Fibroblast of villous mesenchyme (primary cell): ENCODE data around the gene ZNF81. TPM values are rescaled to one million over a fixed set of nuclear protein-coding genes. Genes with fewer than 3 reads are reported as not detected.
A peak's percentile ranks its signal among the peaks of the same experiment; 100 is the strongest.

ENCODE experiments used
- DNase-seq: peaks from one replicate; pipeline ENCODE4 v3.0.0-alpha.2; 2010; ENCODE audit warnings: low read depth
- H3K4me3 ChIP-seq: 2 replicates; pipeline ENCODE4 v1.5.1; 2011; ENCODE audit warnings: low read depth, mild to moderate bottlenecking, low read length
- total RNA-seq: library from RNA; depleted of rRNA; stranded (reverse); fragments of >200 nt; gene quantifications from 2 replicates; pipeline ENCODE4 v1.2.3, GENCODE V29; 2012
- TF ChIP-seq, protein P1 (sequence below): IDR thresholded peaks from 2 replicates; pipeline ENCODE4 v1.5.1; 2012; ENCODE audit warnings: low read depth, mild to moderate bottlenecking, low read length; ENCODE audit not compliant: insufficient read depth

ZNF81 gene
- total RNA-seq, 1 donor = 9.1 TPM

DNA sequence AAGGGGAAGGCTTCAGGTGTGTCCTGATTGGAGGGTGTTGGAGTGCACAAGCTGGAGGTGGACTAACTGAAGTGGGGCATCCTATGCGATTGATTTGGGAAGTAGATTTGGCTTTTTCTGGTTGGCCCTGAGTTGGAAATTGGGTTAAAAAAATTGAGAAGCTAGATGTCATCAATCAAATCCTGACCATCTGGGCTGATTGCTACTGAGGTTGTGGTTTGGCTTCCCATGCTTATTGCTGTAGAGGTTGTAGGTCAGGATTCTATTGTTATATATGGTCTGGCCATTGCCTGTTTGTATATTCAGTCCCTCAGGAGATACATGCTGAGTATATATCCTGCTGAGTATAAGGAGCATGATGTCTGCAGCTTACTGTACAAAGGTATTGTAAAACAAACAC, 7.7 kb upstream of the ZNF81 start:
- no peak overlapping the region for H3K4me3 ChIP-seq
- TF ChIP-seq, protein P1, sequence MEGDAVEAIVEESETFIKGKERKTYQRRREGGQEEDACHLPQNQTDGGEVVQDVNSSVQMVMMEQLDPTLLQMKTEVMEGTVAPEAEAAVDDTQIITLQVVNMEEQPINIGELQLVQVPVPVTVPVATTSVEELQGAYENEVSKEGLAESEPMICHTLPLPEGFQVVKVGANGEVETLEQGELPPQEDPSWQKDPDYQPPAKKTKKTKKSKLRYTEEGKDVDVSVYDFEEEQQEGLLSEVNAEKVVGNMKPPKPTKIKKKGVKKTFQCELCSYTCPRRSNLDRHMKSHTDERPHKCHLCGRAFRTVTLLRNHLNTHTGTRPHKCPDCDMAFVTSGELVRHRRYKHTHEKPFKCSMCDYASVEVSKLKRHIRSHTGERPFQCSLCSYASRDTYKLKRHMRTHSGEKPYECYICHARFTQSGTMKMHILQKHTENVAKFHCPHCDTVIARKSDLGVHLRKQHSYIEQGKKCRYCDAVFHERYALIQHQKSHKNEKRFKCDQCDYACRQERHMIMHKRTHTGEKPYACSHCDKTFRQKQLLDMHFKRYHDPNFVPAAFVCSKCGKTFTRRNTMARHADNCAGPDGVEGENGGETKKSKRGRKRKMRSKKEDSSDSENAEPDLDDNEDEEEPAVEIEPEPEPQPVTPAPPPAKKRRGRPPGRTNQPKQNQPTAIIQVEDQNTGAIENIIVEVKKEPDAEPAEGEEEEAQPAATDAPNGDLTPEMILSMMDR = no peak
- no peak for DNase-seq

DNA sequence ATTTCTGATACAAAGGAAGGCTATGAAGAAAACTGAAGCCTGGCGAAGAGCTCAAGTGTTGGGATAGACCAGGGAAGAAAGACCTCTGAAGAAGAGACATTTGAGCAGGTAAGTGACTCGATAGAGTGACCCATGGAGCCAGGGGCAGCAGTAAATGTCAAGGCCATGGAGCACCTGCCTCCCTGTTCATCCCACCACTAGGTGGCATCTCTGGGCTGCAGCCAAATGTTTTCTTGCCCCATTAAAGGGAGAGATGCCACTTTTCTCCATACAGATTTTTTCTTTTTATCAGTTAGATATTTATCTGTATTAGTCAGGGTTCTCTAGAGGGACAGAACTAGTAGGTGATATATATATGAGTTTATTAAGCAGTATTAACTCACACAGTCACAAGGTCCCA, 4.9 kb upstream of the ZNF81 start:
- DNase-seq = peak; percentile 32
- TF ChIP-seq, protein P1 = peak; percentile 65
- no peak overlapping the region for H3K4me3 ChIP-seq

DNA sequence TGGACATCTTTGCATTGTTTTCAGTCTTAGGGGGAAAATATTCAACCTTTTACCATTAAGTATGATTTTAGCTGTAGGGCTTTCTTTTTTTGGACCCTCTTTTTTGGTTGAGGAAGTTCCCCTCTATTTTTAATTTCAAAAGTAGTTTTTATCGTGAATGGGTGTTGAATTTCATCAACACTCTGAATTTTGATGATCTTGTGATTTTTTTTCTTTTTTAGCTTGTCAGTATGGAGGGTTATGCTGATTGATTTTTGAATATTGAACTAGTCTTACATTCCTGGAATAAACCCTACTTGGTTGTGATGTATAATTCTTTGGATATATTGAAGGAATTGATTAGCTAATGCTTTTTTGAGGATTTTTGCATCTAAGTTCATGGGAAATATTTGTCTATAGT, 1.7 kb downstream of the ZNF81 start:
- no peak for DNase-seq
- H3K4me3 ChIP-seq = no peak overlapping the region
- TF ChIP-seq, protein P1 = no peak

DNA sequence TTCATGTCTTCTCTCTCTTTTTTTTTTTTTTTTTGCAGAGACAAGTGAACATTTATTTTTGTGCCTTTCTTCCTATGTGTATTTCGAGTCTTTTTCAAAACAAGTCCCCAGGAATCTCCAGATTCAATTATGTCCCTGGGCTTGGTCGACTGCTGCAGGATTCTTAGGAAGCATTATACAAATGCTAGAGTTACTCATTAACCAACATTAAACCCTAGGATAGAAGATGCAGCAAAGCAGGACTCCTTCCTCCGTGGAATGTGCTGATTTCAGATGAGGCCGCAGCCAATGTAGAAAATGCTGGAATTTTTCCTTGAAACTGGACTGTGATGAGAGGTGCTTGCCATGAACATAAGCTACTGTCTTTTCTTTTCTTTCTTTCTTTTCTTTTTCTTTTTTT, 3.4 kb downstream of the ZNF81 start:
- H3K4me3 ChIP-seq = no peak overlapping the region
- TF ChIP-seq, protein P1 = no peak
- DNase-seq = no peak

DNA sequence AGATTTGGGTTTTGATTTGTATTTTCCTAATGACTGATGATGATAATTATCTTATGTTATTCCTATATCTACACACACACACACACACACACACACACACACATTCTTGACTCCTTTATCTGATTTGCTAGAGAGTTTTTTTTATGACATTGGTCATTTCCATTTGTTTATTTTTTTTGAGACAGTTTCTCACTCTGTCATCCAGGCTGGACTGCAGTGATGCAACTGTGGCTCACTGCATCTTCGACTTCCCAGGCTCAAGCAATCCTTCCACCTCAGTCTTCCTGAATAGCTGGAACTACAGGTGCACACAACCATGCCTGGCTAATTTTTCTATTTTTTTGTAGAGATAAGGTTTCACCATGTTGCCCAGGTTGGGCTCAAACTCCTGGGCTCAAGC, 6.7 kb downstream of the ZNF81 start:
- TF ChIP-seq, protein P1 = no peak
- DNase-seq = no peak
- no peak overlapping the region for H3K4me3 ChIP-seq

DNA sequence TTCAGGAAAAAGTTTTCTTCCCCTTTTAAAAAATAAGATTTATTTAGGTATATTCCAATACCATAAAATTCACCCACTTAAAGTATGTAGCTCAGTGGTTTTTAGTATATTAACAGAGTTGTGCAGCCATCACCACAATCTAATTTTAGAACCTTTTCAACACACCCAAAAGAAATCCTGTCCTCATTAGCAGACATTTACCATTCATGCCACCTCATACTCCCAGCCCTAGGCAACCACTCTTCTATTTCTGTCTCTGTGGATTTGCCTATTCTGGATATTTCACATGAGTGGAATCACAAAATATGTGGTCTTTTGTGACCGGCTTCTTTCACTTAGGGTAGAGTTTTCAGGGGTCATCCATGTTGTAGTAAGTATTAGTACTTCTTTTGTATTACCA, 7.4 kb downstream of the ZNF81 start:
- H3K4me3 ChIP-seq = no peak overlapping the region
- no peak for DNase-seq
- TF ChIP-seq, protein P1 = no peak

DNA sequence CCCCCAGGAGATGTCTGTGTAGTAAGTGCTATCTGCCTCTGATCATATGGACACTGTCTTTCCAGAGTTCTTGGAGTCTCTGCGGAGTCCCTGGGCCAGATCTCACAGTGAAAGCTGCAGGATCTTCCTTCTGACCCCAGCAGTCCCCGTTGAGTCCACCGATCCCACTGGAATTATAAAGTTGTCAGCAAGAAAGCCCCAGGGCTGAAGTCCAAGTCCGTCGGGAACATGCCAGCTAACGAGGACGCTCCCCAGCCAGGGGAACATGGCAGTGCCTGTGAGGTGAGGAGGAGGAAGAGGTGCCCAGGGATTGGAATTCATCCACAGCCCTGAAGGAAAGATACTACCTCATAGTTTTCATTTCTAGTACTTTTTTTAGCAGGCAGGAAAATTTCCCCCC, 9.3 kb downstream of the ZNF81 start:
- DNase-seq = no peak
- TF ChIP-seq, protein P1 = no peak

More for the DNA sequence above, 9.3 kb downstream of the ZNF81 start:
- H3K4me3 ChIP-seq = no peak overlapping the region
